Smooth muscle cell (in vitro differentiated cells): Measurements from ENCODE around the gene CLIC5. TPM values are rescaled to one million over a fixed set of nuclear protein-coding genes. Genes with fewer than 3 reads are reported as not detected.

ENCODE experiments used
- DNase-seq: peaks from one replicate; lab custom pipeline; 2025; ENCODE audit not compliant: unreplicated experiment; lab: John Stamatoyannopoulos, UW
- H2AFZ ChIP-seq: fragments of 200-600 bp; sonication (generic); 2 replicates; pipeline ENCODE4 v1.6.0; 2016; ENCODE audit warnings: antibody characterized with exemption, low read depth, mild to moderate bottlenecking
- H3F3A ChIP-seq: fragments of 200-600 bp; sonication (generic); 2 replicates; pipeline ENCODE4 v1.6.0; 2017; ENCODE audit warnings: antibody characterized with exemption, low read depth
- H3K27ac ChIP-seq: fragments of 200-600 bp; sonication (generic); 2 replicates; pipeline ENCODE4 v1.5.1; 2016; ENCODE audit warnings: low read depth, mild to moderate bottlenecking
- H3K27me3 ChIP-seq: fragments of 200-600 bp; sonication (generic); 2 replicates; pipeline ENCODE4 v1.6.1; 2016; ENCODE audit warnings: low read depth, mild to moderate bottlenecking
- H3K36me3 ChIP-seq: fragments of 200-600 bp; sonication (generic); 2 replicates; pipeline ENCODE4 v1.5.1; 2016; ENCODE audit warnings: low read depth
- H3K4me1 ChIP-seq: fragments of 200-600 bp; sonication (generic); 2 replicates; pipeline ENCODE4 v1.5.1; 2016; ENCODE audit warnings: low read depth
- H3K4me2 ChIP-seq: fragments of 200-600 bp; sonication (generic); 2 replicates; pipeline ENCODE4 v1.6.0; 2016; ENCODE audit warnings: mild to moderate bottlenecking
- H3K4me3 ChIP-seq: fragments of 200-600 bp; sonication (generic); 2 replicates; pipeline ENCODE4 v1.5.1; 2016; ENCODE audit warnings: mild to moderate bottlenecking
- H3K79me2 ChIP-seq: fragments of 200-600 bp; sonication (generic); 2 replicates; pipeline ENCODE4 v1.6.0; 2016; ENCODE audit warnings: low read depth, mild to moderate bottlenecking
- H3K9ac ChIP-seq: fragments of 200-600 bp; sonication (generic); 2 replicates; pipeline ENCODE4 v1.6.0; 2016; ENCODE audit warnings: low read depth
- H3K9me3 ChIP-seq: fragments of 200-600 bp; sonication (generic); replicated peaks from 2 replicates; pipeline ENCODE4 v1.5.1; 2016; ENCODE audit warnings: low read depth
- H4K20me1 ChIP-seq: fragments of 200-600 bp; sonication (generic); 2 replicates; pipeline ENCODE4 v1.6.0; 2016; ENCODE audit warnings: low read depth
- CTCF ChIP-seq: fragments of 200-600 bp; sonication (generic); IDR thresholded peaks from 2 replicates; pipeline ENCODE4 v1.5.1; 2017; ENCODE audit warnings: borderline replicate concordance, mild to moderate bottlenecking, antibody characterized with exemption; ENCODE audit not compliant: insufficient read depth, poor library complexity, severe bottlenecking
- WGBS: methylation state at CpG from one replicate; pipeline ENCODE4 v1.1.7; 2016; ENCODE audit warnings: low lambda C conversion rate; 5-methylcytosine and 5-hydroxymethylcytosine counted together
- polyA plus RNA-seq: library from polyadenylated mRNA; unstranded; fragments of >200 nt; fragmentation: Nextera tagmentation; extraction: Ambion mirVana; gene quantifications from 2 replicates; pipeline ENCODE4 v1.2.1, GENCODE V29; 2016
- total RNA-seq: library from RNA; depleted of rRNA; stranded (reverse); fragments of >200 nt; gene quantifications from 2 replicates; pipeline ENCODE4 v1.2.3, GENCODE V29; 2014

CLIC5 gene
- 0.99 and 4.4 TPM in 2 replicates for total RNA-seq
- 0.97 and 1.4 TPM in 2 replicates for polyA plus RNA-seq

GRCh38 chr6:46015119-46015968, at the start of gene CLIC5:
CLIC5 (minus strand) TSS chr6:46015860; CDS start chr6:46015542, 318 bp downstream.
- Histone ChIP-seq H3K79me2 (no peaks in the 10 kb centered on the region), H3K27me3 (peaks cover 75% of the 10 kb centered on the region), H2AFZ (peak within 1 kb of the TSS; percentile 13), H4K20me1 (no peaks in the 10 kb centered on the region), H3K4me3 (peak within 1 kb of the TSS; percentile 52), H3F3A (no peaks in the 10 kb centered on the region), H3K4me2 (peak within 1 kb of the TSS; percentile 89), H3K9me3 (no peaks in the 10 kb centered on the region), H3K9ac (no peak within 1 kb of the TSS), H3K36me3 (no peaks in the 10 kb centered on the region), H3K27ac (no peak within 1 kb of the TSS), H3K4me1 (peaks cover 15% of the 10 kb centered on the region)
- no peak for TF ChIP-seq CTCF
- WGBS: 2% methylated on average over 74 of the region's 82 CpGs
- DNase-seq: no peak

GRCh38 chr6:46062991-46063390, 47.3 kb upstream of the CLIC5 start:
- TF ChIP-seq CTCF: no peak
- no peak for DNase-seq
- no peak overlapping the region for H3K4me3 ChIP-seq
- H3K9me3 ChIP-seq: no peaks in the 10 kb centered on the region
- no peaks in the 10 kb centered on the region for H3K79me2 ChIP-seq
- H3K27me3 ChIP-seq: no peaks in the 10 kb centered on the region
- no peaks in the 10 kb centered on the region for H3K36me3 ChIP-seq
- no peaks in the 10 kb centered on the region for H4K20me1 ChIP-seq
- H3F3A ChIP-seq: no peaks in the 10 kb centered on the region
- no peak overlapping the region for H2AFZ ChIP-seq
- H3K4me2 ChIP-seq: no peak overlapping the region
- H3K4me1 ChIP-seq: no peaks in the 10 kb centered on the region
- no peak overlapping the region for H3K27ac ChIP-seq
- no peak overlapping the region for H3K9ac ChIP-seq

GRCh38 chr6:46062312-46062711, 46.7 kb upstream of the CLIC5 start:
- Histone ChIP-seq H3K9ac (no peak overlapping the region), H2AFZ (no peak overlapping the region), H3K9me3 (no peaks in the 10 kb centered on the region), H4K20me1 (no peaks in the 10 kb centered on the region), H3K36me3 (no peaks in the 10 kb centered on the region), H3F3A (no peaks in the 10 kb centered on the region), H3K79me2 (no peaks in the 10 kb centered on the region), H3K4me1 (no peaks in the 10 kb centered on the region), H3K27me3 (no peaks in the 10 kb centered on the region), H3K4me3 (no peak overlapping the region), H3K27ac (no peak overlapping the region), H3K4me2 (no peak overlapping the region)
- DNase-seq: no peak
- WGBS: 85% methylated on average over 2 of the region's 2 CpGs
- no peak for TF ChIP-seq CTCF

- WGBS: 88% methylated on average over 1 of the region's 1 CpG
- no peak overlapping the region for H3K4me3 ChIP-seq
- H3K79me2 ChIP-seq: no peaks in the 10 kb centered on the region
- H3K9me3 ChIP-seq: no peaks in the 10 kb centered on the region
- no peaks in the 10 kb centered on the region for H4K20me1 ChIP-seq
- no peak overlapping the region for H3K27ac ChIP-seq
- no peak for DNase-seq
- no peaks in the 10 kb centered on the region for H3F3A ChIP-seq
- no peak overlapping the region for H3K4me2 ChIP-seq
- H3K9ac ChIP-seq: no peak overlapping the region
- no peaks in the 10 kb centered on the region for H3K4me1 ChIP-seq
- no peak for TF ChIP-seq CTCF
- no peak overlapping the region for H2AFZ ChIP-seq
- H3K27me3 ChIP-seq: no peaks in the 10 kb centered on the region
- H3K36me3 ChIP-seq: no peaks in the 10 kb centered on the region
Observed at GRCh38 chr6:46061497-46061896, 45.8 kb upstream of the CLIC5 start.
